Stimulated activated CD8-positive, alpha-beta memory T cell treated with anti-CD3 and anti-CD28 coated beads, Interleukin-7, amount 100 ng/mL, for 24 hours (primary cell): ENCODE measurements around the gene RAP1A.
"Not testable (repeated sequence)": the region's sequence is repeated elsewhere in the genome, so short reads cannot be mapped to it uniquely, and the experiment has no call there.

Experiments
- DNase-seq: peaks from one replicate; pipeline ENCODE4 v3.0.0-alpha.2; 2020; ENCODE audit warnings: low read depth

The RAP1A gene

DNA sequence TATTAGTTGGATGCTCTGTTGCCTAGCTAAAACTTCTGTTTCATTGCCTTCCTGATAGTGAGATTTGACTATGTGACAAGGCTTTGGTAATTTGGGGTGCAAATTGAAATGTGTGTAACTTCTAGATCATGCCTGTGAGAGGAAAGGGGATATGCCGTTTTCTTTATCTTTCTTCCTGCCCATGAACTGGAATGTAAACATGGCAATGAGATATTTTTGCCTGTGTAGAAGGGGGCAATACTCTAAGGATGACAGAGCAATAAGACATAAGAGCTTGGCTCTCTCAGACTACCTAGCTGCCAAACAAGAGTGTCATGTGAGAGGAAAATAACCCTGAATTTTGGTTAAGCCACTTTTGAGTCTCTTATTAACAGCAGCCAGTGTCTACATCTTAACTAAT, 49.7 kb downstream of the RAP1A start:
- no peak for DNase-seq

DNA sequence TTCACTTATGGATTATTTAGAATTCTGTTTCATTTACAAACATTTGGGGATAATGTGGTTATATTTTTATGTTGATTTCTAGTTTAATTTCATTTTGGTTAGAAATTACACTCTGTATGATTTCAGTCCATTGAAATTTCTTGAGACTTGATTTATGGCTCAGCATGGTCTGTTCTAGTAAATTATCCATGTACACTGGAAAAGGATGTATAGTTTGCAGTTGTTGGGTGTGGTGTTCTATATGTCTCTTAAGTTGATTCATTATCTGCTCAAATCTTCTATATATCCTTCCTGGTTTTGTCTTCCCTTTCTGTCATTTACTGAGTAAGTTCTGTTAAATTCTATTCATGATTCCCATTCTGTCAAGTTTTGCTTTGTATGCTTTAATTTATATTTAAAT, 52.3 kb downstream of the RAP1A start:
- DNase-seq = no peak

DNA sequence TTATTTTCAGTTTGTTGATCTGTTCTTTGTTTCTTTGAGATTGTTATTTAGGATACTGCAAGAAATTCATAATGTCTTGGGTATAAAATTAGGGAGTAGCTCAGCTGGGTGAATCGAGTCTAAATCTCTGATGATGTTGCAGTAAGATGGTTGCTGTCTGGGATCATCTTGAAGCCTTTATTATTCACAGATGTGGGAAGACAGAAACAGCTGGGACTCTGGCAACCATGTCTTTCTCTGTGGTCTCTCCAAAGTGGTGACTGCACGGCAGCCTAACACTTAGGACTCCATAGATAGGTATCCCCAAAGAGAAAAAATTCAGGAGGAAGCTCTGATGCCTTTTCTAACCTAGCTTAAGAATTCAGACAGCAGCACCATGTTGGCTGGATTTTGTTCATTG, 52.7 kb downstream of the RAP1A start:
- no peak for DNase-seq

DNA sequence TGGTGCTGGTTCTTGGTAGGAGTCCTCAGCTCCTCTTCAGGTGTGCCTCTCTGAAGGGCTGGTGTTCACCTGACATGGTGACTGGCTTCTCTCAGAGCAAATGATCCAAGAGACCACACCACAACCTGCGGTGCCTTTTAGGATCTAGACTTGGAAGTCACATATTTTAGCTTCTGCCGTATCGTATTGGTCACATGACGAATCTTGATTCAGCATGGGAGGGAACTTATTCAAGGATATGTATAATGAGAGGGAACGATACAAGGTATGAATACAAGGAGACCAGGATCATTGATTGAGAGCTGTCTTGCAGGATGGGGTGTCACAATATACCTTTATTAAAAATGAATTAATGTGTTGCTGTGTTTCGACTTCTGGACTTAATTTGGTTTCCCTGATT, 58.0 kb downstream of the RAP1A start:
- no peak for DNase-seq

DNA sequence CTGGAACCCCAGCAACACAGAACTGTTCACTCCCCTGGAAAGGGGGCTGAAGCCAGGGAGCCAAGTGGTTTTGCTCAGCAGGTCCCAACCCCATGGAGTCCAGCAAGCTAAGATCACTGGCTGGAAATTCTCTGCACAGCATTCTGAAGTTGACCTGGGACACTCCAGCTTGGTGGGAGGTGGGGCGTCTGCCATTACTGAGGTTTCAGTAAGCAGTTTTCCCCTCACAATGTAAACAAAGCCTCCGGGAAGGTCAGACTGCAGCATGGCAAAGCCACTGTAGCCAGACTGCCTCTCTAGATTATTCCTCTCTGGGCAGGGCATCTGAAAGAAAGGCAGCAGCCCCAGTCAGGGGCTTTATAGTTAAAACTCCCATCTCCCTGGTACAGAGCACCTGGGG, 60.0 kb downstream of the RAP1A start:
- no peak for DNase-seq

DNA sequence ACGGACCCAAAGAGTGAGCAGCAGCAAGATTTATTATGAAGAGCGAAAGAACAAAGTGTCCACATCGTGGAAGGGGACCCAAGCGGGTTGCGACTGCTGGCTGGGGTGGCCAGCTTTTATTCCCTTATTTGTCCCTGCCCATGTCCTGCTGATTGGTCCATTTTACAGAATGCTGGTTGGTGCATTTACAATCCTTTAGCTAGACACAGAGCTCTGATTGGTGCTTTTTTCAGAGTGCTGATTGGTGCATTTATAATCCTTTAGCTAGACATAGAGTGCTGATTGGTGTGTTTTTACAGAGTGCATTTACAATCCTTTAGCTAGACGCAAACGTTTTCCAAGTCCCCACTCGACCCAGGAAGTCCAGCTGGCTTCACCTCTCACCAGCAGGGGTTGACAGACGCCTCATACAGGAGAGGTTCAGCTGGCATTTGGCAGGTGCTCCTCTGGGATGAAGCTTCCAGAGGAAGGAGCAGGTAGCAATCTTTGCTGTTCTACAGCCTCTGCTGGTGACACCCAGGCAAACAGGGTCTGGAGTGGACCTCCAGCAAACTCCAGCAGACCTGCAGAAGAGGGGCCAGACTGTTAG, 60.7 kb downstream of the RAP1A start:
- not testable (repeated sequence) for DNase-seq

DNA sequence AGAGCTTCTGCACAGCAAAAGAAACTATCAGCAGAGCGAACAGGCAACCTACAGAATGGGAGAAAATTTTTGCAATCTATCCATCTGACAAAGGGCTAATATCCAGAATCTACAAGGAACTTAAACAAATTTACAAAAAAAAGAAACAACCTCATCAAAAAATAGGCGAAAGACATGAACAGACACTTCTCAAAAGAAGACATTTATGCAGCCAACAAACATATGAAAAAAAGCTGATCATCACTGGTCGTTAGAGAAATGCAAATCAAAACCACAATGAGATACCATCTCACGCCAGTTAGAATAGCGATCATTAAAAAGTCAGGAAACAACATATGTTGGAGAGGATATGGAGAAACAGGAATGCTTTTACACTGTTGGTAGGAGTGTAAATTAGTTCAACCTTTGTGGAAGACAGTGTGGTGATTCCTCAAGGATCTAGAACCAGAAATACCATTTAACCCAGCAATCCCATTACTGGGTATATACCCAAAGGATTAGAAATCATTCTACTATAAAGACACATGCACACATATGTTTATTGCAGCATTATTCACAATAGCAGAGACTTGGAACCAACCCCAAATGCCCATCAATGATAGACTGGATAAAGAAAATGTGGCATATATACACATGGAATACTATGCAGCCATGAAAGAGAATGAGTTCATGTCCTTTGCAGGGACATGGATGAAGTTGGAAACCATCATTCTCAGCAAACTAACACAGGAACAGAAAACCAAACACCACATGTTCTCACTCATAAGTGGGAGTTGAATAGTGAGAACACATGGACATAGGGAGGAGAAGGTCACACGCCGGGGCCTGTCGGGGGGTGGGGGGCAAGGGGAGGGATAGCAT, 65.9 kb downstream of the RAP1A start:
- DNase-seq = not testable (repeated sequence)

DNA sequence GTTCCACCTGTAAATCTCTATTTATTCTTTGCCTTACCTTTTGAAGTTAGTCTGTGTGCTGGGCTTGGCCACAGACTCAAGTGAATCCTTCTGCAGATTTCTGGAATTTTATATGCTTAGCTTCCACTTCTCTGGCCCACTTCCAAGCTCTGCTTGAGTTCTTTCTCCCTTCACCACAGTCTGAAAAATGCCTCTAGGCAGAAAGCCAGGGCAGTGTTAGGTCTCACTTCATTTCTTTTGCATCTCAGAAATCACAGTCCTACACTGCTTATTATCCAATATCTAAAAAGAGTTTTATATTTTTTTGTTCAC, 70.7 kb downstream of the RAP1A start:
- DNase-seq = no peak

DNA sequence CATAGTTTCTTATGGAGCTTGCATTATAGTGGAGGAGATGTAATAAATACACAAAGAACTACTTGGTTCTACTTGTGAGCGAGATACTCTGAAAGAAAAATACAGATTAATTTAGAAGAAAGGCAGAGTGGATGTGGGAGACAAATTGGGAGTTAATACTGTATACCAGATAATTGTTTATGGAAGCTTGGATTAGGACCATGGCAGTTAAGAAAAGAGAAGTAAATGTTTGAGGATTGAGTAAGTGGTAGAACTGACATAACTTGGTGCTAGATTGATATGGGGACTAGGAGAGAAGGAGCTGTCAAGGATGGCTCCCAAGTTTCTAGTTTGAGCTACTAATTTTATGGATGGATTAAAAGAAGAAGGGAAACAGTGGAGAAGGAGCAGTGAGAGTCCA, 72.3 kb downstream of the RAP1A start:
- DNase-seq = no peak

DNA sequence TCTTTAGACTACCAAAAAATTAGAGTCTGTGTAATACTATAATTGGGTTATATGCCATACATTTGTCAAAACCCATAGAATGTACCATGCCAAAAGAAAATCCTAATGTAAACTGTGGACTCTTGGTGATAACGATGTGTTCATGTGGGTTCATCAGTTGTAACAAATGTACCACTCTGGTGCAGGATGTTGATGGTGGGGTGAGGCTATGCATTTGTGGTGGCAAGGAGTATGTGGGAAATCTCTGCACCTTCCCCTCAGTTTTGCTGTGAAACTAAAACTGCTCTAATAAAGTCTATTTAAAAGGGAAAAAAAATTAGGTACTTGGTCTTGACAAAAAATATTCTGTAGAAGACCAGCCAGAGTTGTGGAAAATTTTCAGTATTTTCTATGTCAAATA, 76.2 kb downstream of the RAP1A start:
- no peak for DNase-seq

DNA sequence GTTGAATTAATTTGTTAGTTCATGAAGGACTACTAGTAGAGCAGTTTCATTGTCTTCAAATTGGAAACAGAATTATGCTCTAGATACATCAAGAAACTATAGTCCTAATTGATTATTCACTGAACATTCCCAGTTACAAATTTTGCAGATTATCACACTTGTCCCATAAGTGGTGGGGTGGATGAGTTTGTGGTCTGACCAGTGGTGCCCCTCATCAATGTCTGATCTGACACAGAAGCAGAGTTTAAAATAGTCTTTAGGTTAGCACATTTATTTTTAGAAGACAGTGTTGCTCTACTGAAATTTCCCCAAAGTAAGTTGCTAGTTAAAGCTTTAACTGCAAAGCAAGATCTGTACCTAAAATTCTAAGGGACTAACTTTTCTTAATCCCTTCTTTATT, 76.7 kb downstream of the RAP1A start:
- DNase-seq = no peak

DNA sequence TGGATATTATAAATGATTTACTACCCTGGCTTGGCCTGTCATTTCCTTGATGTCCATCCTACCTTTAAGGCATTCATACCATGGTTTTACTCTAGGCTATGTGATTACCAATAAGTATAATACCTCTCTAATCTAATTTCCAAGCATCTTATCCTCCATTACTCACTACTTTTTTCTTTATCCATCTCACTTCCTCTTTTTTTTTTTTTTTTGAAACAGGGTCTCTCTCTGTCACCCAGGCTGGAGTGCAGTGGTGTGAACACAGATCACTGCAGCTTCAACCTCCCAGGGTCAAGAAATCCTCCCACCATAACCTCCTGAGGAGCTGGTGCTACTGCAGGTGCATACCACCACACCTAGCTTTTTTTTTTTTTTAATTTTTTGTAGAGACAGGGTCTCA, 79.7 kb downstream of the RAP1A start:
- DNase-seq = no peak

DNA sequence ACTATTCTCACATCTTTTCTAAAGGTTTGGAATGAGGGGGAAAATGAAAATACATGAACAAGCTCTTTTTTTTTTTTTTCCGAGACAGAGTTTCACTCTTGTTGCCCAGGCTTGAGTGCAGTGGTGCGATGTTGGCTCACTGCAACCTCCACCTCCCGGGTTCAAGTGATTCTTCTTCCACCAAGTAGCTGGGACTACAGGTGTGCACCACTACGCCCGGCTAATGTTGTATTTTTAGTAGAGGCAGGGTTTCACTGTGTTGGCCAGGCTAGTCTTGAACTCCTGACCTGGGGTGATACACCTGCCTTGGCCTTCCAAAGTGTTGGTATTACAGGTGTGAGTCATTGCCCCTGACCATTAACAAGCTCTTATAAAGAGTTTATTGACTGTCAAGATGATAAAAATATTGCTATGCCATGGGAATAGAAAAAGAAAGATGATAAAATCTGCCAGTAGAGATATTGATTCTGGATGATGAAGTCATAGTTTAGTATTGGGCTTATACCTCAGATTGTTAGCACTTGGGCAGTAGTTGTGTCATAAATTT, 83.0 kb downstream of the RAP1A start:
- DNase-seq = no peak

DNA sequence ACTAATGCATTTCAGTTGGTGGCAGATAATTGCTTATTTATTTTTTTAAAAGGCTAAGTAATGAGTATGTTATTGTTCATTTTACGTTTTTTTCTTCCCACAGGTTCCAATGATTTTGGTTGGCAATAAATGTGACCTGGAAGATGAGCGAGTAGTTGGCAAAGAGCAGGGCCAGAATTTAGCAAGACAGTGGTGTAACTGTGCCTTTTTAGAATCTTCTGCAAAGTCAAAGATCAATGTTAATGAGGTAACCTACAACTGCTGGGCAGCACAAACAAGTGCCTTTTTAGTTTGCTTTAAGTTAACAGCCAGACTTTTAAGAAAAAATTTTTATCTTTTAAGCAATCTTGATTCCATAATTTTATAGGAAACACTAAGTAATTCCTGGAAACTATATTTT, 84.7 kb downstream of the RAP1A start:
- DNase-seq = no peak

DNA sequence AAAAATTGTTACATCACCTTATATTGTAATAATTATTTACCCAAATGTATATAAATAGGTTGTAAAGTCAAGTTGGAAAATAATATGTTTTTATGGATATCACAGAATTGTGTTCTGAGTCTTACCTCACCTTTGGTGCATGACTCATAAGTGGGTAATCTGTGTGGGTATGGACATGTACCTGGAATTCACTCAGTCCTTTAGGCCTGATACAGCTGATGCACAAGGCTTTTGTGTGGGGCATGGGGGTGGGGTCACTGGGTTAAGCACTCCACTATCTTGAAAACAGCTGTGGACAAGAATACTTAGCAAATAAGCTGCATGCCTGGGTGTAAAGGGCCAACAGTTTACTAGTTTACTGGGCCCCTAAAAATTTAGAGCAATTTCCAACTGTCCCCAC, 85.2 kb downstream of the RAP1A start:
- DNase-seq = no peak

DNA sequence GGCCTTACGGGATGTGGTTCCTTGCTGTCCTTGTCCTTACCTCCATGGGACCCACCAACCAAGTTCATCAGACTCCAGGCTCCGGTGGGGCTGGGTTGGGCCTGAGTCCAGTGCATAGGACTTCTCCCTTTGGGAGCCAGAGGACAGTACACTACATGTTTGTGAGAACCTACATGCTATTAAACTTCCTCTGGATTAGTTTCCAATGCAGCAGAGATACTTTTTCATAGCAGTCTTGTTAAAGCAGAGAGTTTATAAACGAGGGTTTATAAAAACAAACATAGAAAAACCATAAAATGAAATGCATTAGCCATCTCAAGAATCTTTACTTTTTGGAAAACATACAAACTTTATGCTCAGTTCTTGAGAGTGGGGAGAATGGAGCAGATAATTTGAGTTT, 86.3 kb downstream of the RAP1A start:
- no peak for DNase-seq

DNA sequence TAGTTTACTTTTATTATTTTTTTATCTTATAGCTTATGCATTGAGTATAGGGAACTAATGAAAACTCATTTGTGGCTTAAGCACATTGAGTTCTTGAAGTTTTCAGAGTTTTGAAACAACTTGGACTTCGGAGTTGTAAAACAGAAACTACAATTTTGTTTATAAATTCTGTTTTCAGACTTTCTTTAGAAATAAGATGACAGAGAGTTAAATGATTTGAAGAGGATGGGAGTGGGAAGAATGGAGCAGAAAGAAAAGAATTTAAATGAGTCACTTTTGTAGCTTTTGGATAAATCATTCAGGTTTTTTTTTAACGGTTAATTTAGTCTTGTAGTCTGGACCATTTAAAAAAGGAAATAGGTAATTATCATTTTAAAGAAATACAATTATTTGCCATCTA, 87.3 kb downstream of the RAP1A start:
- no peak for DNase-seq

DNA sequence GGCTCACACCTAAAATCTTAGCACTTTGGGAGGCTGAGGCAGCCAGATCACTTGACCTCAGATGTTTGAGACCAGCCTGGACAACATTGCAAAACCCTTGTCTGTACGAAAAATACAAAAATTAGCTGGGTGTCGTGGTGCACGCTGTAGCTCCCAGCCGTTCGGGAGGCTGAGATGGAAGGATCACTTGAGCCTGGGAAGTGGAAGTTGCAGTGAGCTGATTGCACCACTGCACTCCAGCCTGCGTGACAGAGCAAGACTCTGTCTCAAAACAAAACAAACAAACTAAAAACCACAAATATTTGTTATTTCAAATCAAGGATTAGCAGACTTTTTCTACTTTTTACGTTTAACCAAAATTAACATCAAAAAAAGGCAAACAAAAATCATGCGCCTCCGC, 88.3 kb downstream of the RAP1A start:
- DNase-seq = no peak

DNA sequence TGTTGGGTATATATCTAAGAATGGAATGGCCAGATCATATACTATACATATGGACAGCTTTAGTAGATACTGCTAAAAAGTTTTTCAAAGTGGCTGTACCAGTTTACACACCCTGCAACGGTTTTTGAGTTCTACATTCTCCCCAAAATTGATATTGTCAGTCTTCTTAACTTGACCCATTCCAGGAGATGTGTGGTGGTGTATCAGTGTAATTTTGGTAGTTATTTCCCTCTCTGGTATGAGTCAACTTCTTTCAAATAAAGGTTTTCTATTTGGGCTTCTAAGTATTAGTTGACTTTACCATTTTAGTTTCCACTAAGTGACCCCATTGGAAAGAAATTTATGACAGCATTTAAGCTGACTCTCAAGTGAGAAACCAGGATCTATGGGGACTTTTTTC, 90.4 kb downstream of the RAP1A start:
- no peak for DNase-seq

DNA sequence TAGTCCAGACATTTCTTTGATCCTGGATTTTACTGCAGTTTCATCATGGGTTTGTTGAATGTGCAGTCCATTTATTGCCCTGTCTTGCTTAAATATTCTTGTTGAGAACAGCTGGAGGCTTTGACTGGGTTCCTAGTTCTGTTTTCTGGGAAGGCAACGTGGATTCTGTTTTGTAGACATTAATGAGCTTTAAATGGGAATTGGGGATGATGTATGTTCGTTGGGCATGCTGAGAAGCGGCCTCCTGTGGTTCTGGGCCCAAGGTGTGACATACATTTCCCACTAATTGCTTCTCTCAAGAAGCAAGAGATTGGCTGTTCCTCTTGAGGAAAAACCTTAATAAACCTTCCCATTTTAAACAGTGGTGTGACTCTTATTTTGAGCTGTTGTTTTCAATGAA, 96.7 kb downstream of the RAP1A start:
- DNase-seq = no peak

DNA sequence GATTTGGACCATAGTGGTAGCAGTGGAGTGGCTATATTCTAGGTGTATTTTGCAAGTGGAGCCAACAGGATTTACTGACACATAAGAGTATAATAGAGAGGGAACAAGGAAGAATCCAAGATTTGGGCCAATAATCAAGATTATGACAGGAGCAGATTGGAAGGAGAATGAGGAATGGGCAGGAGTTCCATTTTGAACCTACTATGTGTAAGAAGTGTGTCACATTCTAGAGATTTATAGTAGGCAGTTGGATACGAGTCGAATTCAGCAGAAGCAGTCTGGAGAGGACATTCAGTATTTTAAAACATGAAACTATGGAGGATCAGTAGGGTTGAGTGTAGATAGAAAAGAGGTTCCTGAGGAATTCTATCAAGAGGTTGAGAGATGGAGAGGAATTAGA, 97.9 kb downstream of the RAP1A start:
- DNase-seq = no peak

DNA sequence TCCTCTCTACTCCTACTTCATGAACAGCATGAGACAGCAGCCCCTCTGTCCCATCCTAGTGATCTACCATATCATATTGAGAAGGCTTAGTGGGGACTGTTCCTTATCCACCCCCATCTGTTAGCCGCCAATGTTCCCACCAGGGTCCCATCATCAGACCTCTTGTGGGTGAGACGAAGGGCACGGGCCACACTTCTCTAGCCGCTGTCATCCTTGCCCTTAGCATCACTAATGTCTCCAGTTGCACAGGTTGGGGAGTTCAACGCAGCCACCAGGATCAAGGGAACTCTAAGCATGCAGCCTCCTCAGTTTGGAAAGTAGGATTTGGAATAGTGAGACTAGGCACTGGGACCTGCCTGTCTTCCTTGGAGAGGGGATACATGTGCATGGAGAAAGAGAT, 99.5 kb downstream of the RAP1A start:
- DNase-seq = no peak

DNA sequence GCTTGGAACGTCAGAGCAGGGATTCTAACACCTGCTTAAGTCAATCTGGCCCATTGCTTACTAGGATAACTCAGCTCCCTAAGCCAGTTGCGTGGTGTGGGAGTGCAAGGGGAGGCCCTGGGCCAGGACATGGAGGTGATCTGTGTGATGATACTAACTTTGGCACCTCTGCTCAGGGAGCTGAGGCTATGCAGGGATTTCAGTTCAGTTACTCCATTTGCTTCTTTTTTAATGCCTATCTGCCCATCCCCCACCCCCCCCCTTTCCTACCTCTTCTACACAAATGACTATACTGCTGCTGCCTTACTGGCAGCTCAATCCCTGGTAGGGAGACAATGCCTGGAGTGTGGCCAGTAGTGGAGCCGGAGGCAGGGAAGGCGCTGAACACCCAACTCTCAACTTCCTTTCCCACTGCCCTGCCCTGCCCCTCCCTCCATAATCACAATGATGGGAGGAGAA, 100.1 kb downstream of the RAP1A start:
- no peak for DNase-seq
